HepG2 (cell line): ENCODE results near the gene GGTLC2. TPM values are rescaled to one million over a fixed set of nuclear protein-coding genes. Genes with fewer than 3 reads are reported as not detected.

Experiments
- ATAC-seq: fragments of 200-7000 bp; cut with Tn5 transposase; 3 replicates; pipeline ENCODE4 v1.9.1; 2020; ENCODE audit warnings: mild to moderate bottlenecking, moderate library complexity
- BruUV-seq: library from RNA; stranded (reverse); fragments of 400-500 nt; replicated peaks from 2 replicates; lab custom pipeline; 2021; lab: Mats Ljungman, UMichigan
- CTCF ChIA-PET: fragments of 300-600 bp; formaldehyde crosslinking; extraction: SDS; loops from one replicate; lab custom pipeline; 2021; ENCODE audit warnings: low total read pairs, inconsistent platforms, low intra/inter-chr PET ratio; lab: Yijun Ruan, JAX
- POLR2A ChIA-PET: fragments of 350-600 bp; sonication (Branson Sonifier 250); formaldehyde crosslinking; loops from one replicate; lab custom pipeline; 2020; ENCODE audit warnings: antibody characterized with exemption, inconsistent platforms; lab: Yijun Ruan, JAX
- DNase-seq: peaks from one replicate; pipeline ENCODE4 v3.0.0-alpha.2; 2015; ENCODE audit warnings: low spot score
- FAIRE-seq: peaks from 3 replicates; lab custom pipeline; 2011; peaks lifted over from hg19 to GRCh38; lab: Jason Lieb, UNC
- H2AFZ ChIP-seq: one replicate; pipeline ENCODE4 v1.6.1; 2011; ENCODE audit warnings: low read length, inconsistent platforms
- H3K27ac ChIP-seq: fragments of 300-600 bp; 3 replicates; pipeline ENCODE4 v1.8.0; 2011; ENCODE audit warnings: mixed run types, mild to moderate bottlenecking, mixed read lengths, low read length, inconsistent platforms; ENCODE audit not compliant: insufficient read depth; ENCODE audit errors: extremely low read length
- H3K27me3 ChIP-seq, 2 experiments: fragments of 200-600 bp in 1 of 2; 2 replicates in 1 of 2; 3 replicates in 1 of 2; pipeline versions ENCODE4 v1.6.0 to v1.8.0; 2011; ENCODE audit warnings: low read length in 2 of 2, mild to moderate bottlenecking in 2 of 2, moderate library complexity in 2 of 2, inconsistent platforms in 1 of 2; ENCODE audit not compliant: insufficient read depth in 2 of 2, control insufficient read depth in 1 of 2
- H3K36me3 ChIP-seq, 2 experiments: fragments of 200-600 bp in 1 of 2; replicated peaks in 1 of 2; 2 replicates in 1 of 2; 3 replicates in 1 of 2; pipeline versions ENCODE4 v1.5.1 to v1.8.0; 2011; ENCODE audit warnings: low read length in 2 of 2, inconsistent platforms in 1 of 2; ENCODE audit not compliant: insufficient read depth in 2 of 2, control insufficient read depth in 1 of 2
- H3K4me1 ChIP-seq: 2 replicates; pipeline ENCODE4 v1.5.1; 2012; ENCODE audit warnings: low read length, inconsistent platforms; ENCODE audit not compliant: insufficient read depth
- H3K4me2 ChIP-seq: 2 replicates; pipeline ENCODE4 v1.6.0; 2011; ENCODE audit warnings: low read depth, low read length, inconsistent platforms
- H3K4me3 ChIP-seq, 3 experiments: fragments of 200-600 bp in 1 of 3; sonication (generic), shearing (Covaris generic) in 1 of 3; replicated peaks in 1 of 3; 2 replicates each; pipeline ENCODE4 v1.5.1; 2011 to 2016; ENCODE audit warnings: low read length in 3 of 3, inconsistent platforms in 2 of 3, low read depth in 2 of 3, mild to moderate bottlenecking in 2 of 3, control low read depth in 1 of 3, mixed read lengths in 1 of 3; ENCODE audit not compliant: insufficient read depth in 1 of 3
- H3K79me2 ChIP-seq: one replicate; pipeline ENCODE4 v1.6.1; 2011; ENCODE audit warnings: low read length, inconsistent platforms; ENCODE audit not compliant: insufficient read depth
- H3K9ac ChIP-seq: 2 replicates; pipeline ENCODE4 v1.6.0; 2011; ENCODE audit warnings: mild to moderate bottlenecking, low read depth, low read length, inconsistent platforms; ENCODE audit not compliant: insufficient read depth
- H3K9me3 ChIP-seq: 2 replicates; pipeline ENCODE4 v1.5.1; 2012; ENCODE audit warnings: mild to moderate bottlenecking, low read length
- H4K20me1 ChIP-seq: 2 replicates; pipeline ENCODE4 v1.6.0; 2011; ENCODE audit warnings: inconsistent platforms, mild to moderate bottlenecking, low read length, moderate library complexity; ENCODE audit not compliant: insufficient read depth
- FOXO4 ChIP-seq: sonication (generic); formaldehyde crosslinking; conservative IDR thresholded peaks from 2 replicates; pipeline ENCODE4 v1.8.1; 2023; ENCODE audit warnings: missing genetic modification reagents
- HDAC1 ChIP-seq: sonication (generic); formaldehyde crosslinking; IDR thresholded peaks from 2 replicates; pipeline ENCODE4 v1.5.1; 2020; ENCODE audit warnings: mild to moderate bottlenecking, missing genetic modification reagents
- ZNF326 ChIP-seq: sonication (generic); formaldehyde crosslinking; IDR thresholded peaks from 2 replicates; pipeline ENCODE4 v1.4.0; 2020; ENCODE audit warnings: missing genetic modification reagents, borderline replicate concordance
- WGBS: methylation state at CpG from one replicate; pipeline ENCODE4 v1.1.6; 2017; ENCODE audit warnings: low lambda C conversion rate; 5-methylcytosine and 5-hydroxymethylcytosine counted together
- in situ Hi-C: cut with HindIII; loops from 2 replicates; pipeline ENCODE4 v1.10.0; 2017; ENCODE audit warnings: low pct_unique_long_range_greater_than_20kb; ENCODE audit not compliant: extremely low pct_ligation_motif_present
- intact Hi-C: fragments of 100-400 bp; cut with micrococcal nuclease; formaldehyde crosslinking; loops from one replicate; pipeline ENCODE4 v1.10.0; 2022; ENCODE audit not compliant: unreplicated experiment
- polyA plus RNA-seq, 8 experiments: library from polyadenylated mRNA; depleted of rRNA in 3 of 8; stranded (reverse) in 7 of 8; unstranded in 1 of 8; fragments of >200 nt; fragmentation: Illumina TruSeq in 4 of 8; extraction: Trizol in 4 of 8; gene quantifications; 2 replicates each; pipeline versions ENCODE4 v1.2.1 to v1.2.3, GENCODE V29; 2011 to 2016; ENCODE audit warnings: low read depth in 4 of 8, missing spikeins in 1 of 8, mixed read lengths in 1 of 8; ENCODE audit not compliant: insufficient read depth in 1 of 8
- total RNA-seq, 5 experiments: library from RNA; depleted of rRNA; stranded (reverse); fragments of >200 nt; fragmentation: Illumina TruSeq; extraction: Trizol; gene quantifications; 2 replicates each; pipeline ENCODE4 v1.2.3, GENCODE V29; 2016; ENCODE audit warnings: low read depth in 1 of 5
- TF ChIP-seq, protein P1 (sequence below): sonication (generic); formaldehyde crosslinking; IDR thresholded peaks from 2 replicates; pipeline ENCODE4 v1.4.0; 2020; ENCODE audit warnings: mild to moderate bottlenecking, missing genetic modification reagents
- TF ChIP-seq, protein P2 (sequence below): sonication (generic); formaldehyde crosslinking; IDR thresholded peaks from 2 replicates; pipeline ENCODE4 v1.8.1; 2023; ENCODE audit warnings: mild to moderate bottlenecking, missing genetic modification reagents, borderline replicate concordance

The GGTLC2 gene
- total and polyA plus RNA-seq, 2 of the 13 experiments (the other 11 are each of a cell fraction or from before 2014, with no cell fraction given), result not detected

GRCh38 chr22:22614065-22614464 lies 30.3 kb upstream of the GGTLC2 start:
- ATAC-seq (no peak), FAIRE-seq (no peak), DNase-seq (no peak)
- POLR2A ChIA-PET, result no interaction called here
- WGBS, result 0% methylated on average over 2 of the region's 3 CpGs
- in situ Hi-C loops (no loop called here), intact Hi-C loops (no loop called here)
- Histone ChIP-seq H3K36me3 (no peaks in the 10 kb centered on the region), H3K27ac (no peak overlapping the region), H3K4me3 (no peak overlapping the region), H2AFZ (no peak overlapping the region), H3K9ac (no peak overlapping the region), H3K4me2 (no peak overlapping the region), H3K4me1 (no peaks in the 10 kb centered on the region), H3K27me3 (peaks cover 1 to 40% of the 10 kb centered on the region in 2 experiments; a peak in 2 of 5 replicates), H3K79me2 (no peaks in the 10 kb centered on the region), H4K20me1 (no peaks in the 10 kb centered on the region), H3K9me3 (no peaks in the 10 kb centered on the region)
- TF ChIP-seq HDAC1 (CRISPR knock-in tag), result no peak
- no peak for TF ChIP-seq FOXO4 (CRISPR knock-in tag)
- TF ChIP-seq, protein P1, sequence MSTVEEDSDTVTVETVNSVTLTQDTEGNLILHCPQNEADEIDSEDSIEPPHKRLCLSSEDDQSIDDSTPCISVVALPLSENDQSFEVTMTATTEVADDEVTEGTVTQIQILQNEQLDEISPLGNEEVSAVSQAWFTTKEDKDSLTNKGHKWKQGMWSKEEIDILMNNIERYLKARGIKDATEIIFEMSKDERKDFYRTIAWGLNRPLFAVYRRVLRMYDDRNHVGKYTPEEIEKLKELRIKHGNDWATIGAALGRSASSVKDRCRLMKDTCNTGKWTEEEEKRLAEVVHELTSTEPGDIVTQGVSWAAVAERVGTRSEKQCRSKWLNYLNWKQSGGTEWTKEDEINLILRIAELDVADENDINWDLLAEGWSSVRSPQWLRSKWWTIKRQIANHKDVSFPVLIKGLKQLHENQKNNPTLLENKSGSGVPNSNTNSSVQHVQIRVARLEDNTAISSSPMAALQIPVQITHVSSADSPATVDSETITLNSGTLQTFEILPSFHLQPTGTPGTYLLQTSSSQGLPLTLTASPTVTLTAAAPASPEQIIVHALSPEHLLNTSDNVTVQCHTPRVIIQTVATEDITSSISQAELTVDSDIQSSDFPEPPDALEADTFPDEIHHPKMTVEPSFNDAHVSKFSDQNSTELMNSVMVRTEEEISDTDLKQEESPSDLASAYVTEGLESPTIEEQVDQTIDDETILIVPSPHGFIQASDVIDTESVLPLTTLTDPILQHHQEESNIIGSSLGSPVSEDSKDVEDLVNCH (CRISPR knock-in tag), result no peak
- no peak for TF ChIP-seq ZNF326 (CRISPR knock-in tag)
- TF ChIP-seq, protein P2, sequence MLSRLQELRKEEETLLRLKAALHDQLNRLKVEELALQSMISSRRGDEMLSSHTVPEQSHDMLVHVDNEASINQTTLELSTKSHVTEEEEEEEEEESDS (CRISPR knock-in tag), result no peak
- CTCF ChIA-PET, result no interaction called here
- BruUV-seq, result no TSS peak
